Psoas muscle (tissue), 8 donors: ENCODE measurements around the gene FMNL2. TPM values are rescaled to one million over a fixed set of nuclear protein-coding genes. Genes with fewer than 3 reads are reported as not detected.

Experiments
- ATAC-seq, 4 donors: fragments of 200-7000 bp; cut with Tn5 transposase; one replicate each; pipeline ENCODE4 v1.9.1; 2020; ENCODE audit warnings: moderate library complexity in 3 of 4, mild to moderate bottlenecking in 2 of 4
- DNase-seq, 2 donors: peaks; one replicate each; pipeline ENCODE4 v3.0.0-alpha.2; 2020
- H3K27ac ChIP-seq: fragments of 200-600 bp; one replicate; pipeline ENCODE4 v1.8.0; 2022
- H3K27me3 ChIP-seq, 3 donors: fragments of 200-600 bp in 1 of 3; one replicate each; pipeline versions ENCODE4 v1.6.1 to v1.8.0; 2013 to 2022; ENCODE audit warnings: low read length in 2 of 3, mild to moderate bottlenecking in 2 of 3, moderate library complexity in 1 of 3; ENCODE audit not compliant: insufficient read depth in 3 of 3
- H3K36me3 ChIP-seq, 2 donors: fragments of 200-600 bp in 1 of 2; one replicate each; pipeline versions ENCODE4 v1.6.1 to v1.8.0; 2013 to 2022; ENCODE audit warnings: low read depth in 1 of 2, mild to moderate bottlenecking in 1 of 2, moderate library complexity in 1 of 2; ENCODE audit not compliant: insufficient read depth in 1 of 2
- H3K4me1 ChIP-seq: fragments of 200-600 bp; one replicate; pipeline ENCODE4 v1.8.0; 2022
- H3K4me3 ChIP-seq: fragments of 200-600 bp; one replicate; pipeline ENCODE4 v1.8.0; 2022; ENCODE audit warnings: mild to moderate bottlenecking
- H3K9me3 ChIP-seq: fragments of 200-600 bp; one replicate; pipeline ENCODE4 v1.8.0; 2022
- WGBS, 3 donors: extraction: QIAGEN DNeasy Blood & Tissue Kit; methylation state at CpG; one replicate each; pipeline versions ENCODE4 v1.1.6 to v1.1.7; 2013; 5-methylcytosine and 5-hydroxymethylcytosine counted together
- intact Hi-C, 2 donors: fragments of 100-400 bp; cut with DNase I; formaldehyde crosslinking; loops; one replicate each; pipeline versions ENCODE4 v1.11.0 to v1.14.2; 2022
- polyA plus RNA-seq, 3 donors: library from polyadenylated mRNA; stranded (reverse); fragments of 200-250 nt; gene quantifications; one replicate each; pipeline ENCODE4 v1.2.3, GENCODE V29; 2013
- total RNA-seq, 4 donors: library from RNA; stranded (reverse); fragmentation: NEBNext Ultra II Directional in 2 of 4; extraction: Animal tissue kit (Norgen Biotek cat#: 25700) in 2 of 4; gene quantifications; one replicate each; pipeline versions ENCODE4 v1.2.1 to v1.2.4, GENCODE V29; 2021 to 2023
- TF ChIP-seq, protein P1 (sequence below): fragments of 200-600 bp; IDR thresholded peaks from one replicate; pipeline ENCODE4 v1.8.0; 2022; ENCODE audit warnings: antibody characterized with exemption
- donor health status: healthy with polysubstance abuse.
- donor health status: DM: no; HTN: no; CAD: no; lungs with moderate emphysema.
- donor health status: Bipolar disorder and iron deficiency.
- donor health status: healthy.
- donor health status: DM: yes; HTN: yes; CAD: no.
- donor health status: DM: no; HTN: no; CAD: no.
- donor health status: DM: no; HTN: no; CAD: no.
- donor health status: DM: yes; HTN: yes; CAD: no.

The FMNL2 gene
- total and polyA plus RNA-seq, 7 donors, result 6.6 to 18.2 (median 11.0) TPM

DNA sequence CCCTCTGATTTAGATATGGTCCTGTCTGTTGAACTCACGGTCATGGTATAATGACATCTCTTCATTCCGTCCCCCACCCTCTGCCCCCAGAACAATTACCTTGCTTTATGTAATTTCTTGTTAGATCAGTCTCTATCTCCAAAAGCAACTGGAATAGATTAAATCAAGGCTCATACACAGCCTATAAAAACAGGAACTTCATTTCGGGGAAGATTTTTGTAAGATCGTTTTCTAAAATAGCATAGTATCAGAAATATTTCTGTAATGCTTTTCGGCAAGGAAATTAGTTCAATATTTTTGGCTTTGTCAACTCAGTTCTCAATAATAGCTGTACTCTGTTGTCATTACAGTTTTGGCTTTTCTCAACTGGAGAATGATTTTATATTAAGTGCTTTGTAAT is 157.2 kb downstream of the FMNL2 start:
- no peak for ATAC-seq
- Histone ChIP-seq H3K9me3 (no peaks in the 10 kb centered on the region), H3K27ac (no peak overlapping the region), H3K4me1 (peaks cover 46% of the 10 kb centered on the region), H3K4me3 (no peak overlapping the region), H3K36me3 (no peaks in the 10 kb centered on the region), H3K27me3 (no peaks in the 10 kb centered on the region)
- 58 to 68% (median 64%) methylated on average over 5 of the region's 5 CpGs for WGBS, 3 donors
- intact Hi-C loops, result no loop called here
- TF ChIP-seq, protein P1, sequence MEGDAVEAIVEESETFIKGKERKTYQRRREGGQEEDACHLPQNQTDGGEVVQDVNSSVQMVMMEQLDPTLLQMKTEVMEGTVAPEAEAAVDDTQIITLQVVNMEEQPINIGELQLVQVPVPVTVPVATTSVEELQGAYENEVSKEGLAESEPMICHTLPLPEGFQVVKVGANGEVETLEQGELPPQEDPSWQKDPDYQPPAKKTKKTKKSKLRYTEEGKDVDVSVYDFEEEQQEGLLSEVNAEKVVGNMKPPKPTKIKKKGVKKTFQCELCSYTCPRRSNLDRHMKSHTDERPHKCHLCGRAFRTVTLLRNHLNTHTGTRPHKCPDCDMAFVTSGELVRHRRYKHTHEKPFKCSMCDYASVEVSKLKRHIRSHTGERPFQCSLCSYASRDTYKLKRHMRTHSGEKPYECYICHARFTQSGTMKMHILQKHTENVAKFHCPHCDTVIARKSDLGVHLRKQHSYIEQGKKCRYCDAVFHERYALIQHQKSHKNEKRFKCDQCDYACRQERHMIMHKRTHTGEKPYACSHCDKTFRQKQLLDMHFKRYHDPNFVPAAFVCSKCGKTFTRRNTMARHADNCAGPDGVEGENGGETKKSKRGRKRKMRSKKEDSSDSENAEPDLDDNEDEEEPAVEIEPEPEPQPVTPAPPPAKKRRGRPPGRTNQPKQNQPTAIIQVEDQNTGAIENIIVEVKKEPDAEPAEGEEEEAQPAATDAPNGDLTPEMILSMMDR, result no peak
- no peak for DNase-seq

DNA sequence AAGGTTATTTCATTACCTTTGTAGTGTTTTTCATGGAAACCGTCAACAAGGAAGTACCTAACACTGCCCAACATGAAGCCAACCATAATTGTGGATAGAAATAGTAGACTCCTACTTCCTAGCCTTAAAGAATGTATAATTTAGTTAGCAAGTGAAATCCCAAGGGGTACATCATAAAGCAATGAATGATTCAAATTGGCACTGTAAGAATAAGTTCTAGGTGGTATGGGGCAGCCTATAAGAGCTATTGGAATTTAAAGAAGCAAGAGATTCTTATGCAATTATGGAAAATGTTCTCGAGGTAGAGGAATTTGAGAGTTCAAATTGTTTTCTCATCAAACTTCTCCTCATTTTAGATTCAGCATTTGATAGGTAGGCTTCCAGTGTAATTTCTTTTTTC is 157.9 kb downstream of the FMNL2 start:
- no peak for ATAC-seq
- intact Hi-C loops, result no loop called here
- no peak overlapping the region for H3K27ac ChIP-seq
- H3K9me3 ChIP-seq, result no peaks in the 10 kb centered on the region
- peaks cover 46% of the 10 kb centered on the region for H3K4me1 ChIP-seq
- 65 to 68% (median 65%) methylated on average over 2 of the region's 2 CpGs for WGBS, 3 donors
- H3K27me3 ChIP-seq, result no peaks in the 10 kb centered on the region
- TF ChIP-seq, protein P1, result no peak
- H3K4me3 ChIP-seq, result no peak overlapping the region
- DNase-seq, result no peak
- no peaks in the 10 kb centered on the region for H3K36me3 ChIP-seq

DNA sequence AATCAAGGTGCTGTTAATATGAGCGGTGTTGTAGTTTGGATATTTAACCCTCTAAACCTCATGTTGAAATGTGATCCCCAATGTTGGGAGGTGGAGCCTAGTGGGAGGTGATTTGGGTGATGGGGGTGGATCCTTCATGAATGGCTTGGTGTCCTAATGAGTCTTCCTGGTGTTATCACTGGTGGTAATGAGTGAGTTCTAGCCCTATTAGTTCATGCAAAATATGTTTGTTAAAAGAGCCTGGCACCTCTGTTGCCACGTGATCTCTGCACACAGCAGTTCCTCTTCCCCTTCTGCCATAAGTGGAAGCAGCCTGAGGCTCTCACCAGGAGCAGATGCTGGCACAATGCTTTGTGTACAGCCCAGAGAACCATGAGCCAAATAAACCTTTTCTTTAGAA is 158.4 kb downstream of the FMNL2 start:
- ATAC-seq (no peak), DNase-seq (no peak)
- TF ChIP-seq, protein P1, result no peak
- Histone ChIP-seq H3K4me1 (peaks cover 49% of the 10 kb centered on the region), H3K36me3 (no peaks in the 10 kb centered on the region), H3K27ac (no peak overlapping the region), H3K27me3 (no peaks in the 10 kb centered on the region), H3K4me3 (no peak overlapping the region), H3K9me3 (no peaks in the 10 kb centered on the region)
- intact Hi-C loops, result no loop called here
- 56 to 87% (median 63%) methylated on average over 2 of the region's 2 CpGs for WGBS, 3 donors

DNA sequence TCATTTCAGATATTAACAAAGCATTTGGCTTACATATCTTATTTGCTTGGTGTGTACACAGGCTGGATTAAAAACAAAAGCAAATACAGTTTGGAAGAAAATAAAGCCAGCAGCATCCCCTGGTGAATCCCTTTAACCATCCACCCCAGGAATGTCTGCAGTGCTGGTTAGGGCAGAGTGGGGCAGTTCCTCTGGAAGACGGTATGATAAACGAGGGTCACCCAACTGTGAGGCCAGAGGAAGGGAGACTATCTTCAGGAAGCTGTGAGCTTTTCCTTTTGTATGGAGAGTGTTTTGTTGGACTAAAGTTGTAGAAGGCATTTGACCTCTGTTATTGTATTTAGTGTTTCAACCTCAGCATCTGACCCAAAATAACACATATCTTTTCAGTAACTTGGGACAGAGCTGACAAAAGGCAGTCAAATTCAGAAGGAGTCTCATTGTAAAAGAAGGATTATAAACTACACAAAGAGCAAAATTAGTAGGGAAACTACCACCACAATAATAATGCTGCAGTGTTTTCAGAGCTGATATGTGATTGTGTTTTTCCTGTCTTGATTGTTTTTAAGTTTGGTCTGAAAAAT is 159.1 kb downstream of the FMNL2 start:
- 50 to 59% (median 56%) methylated on average over 2 of the region's 2 CpGs for WGBS, 3 donors
- no peak for ATAC-seq
- peaks cover 52% of the 10 kb centered on the region for H3K4me1 ChIP-seq
- no peaks in the 10 kb centered on the region for H3K9me3 ChIP-seq
- no peak overlapping the region for H3K27ac ChIP-seq
- intact Hi-C loops, result no loop called here
- DNase-seq, result no peak
- TF ChIP-seq, protein P1, result no peak
- H3K36me3 ChIP-seq, result no peaks in the 10 kb centered on the region
- H3K27me3 ChIP-seq, result no peaks in the 10 kb centered on the region
- no peak overlapping the region for H3K4me3 ChIP-seq

DNA sequence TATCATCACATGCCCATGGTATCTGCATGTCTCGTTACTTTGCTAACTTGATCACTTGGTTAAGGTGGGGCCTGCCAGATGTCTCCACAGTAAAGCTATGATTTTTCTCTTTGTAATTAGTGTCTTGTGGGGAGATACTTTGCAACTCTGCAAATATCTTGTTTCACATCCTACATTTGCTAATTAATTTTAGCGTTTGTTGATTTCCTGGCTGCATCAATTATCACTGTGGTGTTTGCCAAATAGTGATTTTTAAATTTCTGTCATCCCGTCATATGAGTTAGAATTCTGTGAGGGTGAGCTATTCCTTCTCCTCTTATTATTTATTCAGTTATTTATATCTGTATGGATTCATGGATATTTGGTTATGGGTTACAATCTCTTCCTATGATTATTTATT is 161.4 kb downstream of the FMNL2 start:
- ATAC-seq (no peak), DNase-seq (no peak)
- Histone ChIP-seq H3K36me3 (no peaks in the 10 kb centered on the region), H3K9me3 (no peaks in the 10 kb centered on the region), H3K4me3 (no peak overlapping the region), H3K27me3 (no peaks in the 10 kb centered on the region), H3K27ac (no peak overlapping the region), H3K4me1 (peaks cover 64% of the 10 kb centered on the region)
- TF ChIP-seq, protein P1, result no peak
- 74 to 88% (median 79%) methylated on average over 3 of the region's 3 CpGs for WGBS, 3 donors
- intact Hi-C loops, result no loop called here
